NCI-H2107 treated with DMSO at 0.1 percent for 48 hours (cell line): ENCODE results near the gene EHD1.
"Not testable (repeated sequence)": the region's sequence is repeated elsewhere in the genome, so short reads cannot be mapped to it uniquely, and the experiment has no call there.

Experiments
- DNase-seq: peaks from one replicate; lab custom pipeline; 2025; ENCODE audit not compliant: unreplicated experiment; lab: John Stamatoyannopoulos, UW

EHD1 gene

DNA sequence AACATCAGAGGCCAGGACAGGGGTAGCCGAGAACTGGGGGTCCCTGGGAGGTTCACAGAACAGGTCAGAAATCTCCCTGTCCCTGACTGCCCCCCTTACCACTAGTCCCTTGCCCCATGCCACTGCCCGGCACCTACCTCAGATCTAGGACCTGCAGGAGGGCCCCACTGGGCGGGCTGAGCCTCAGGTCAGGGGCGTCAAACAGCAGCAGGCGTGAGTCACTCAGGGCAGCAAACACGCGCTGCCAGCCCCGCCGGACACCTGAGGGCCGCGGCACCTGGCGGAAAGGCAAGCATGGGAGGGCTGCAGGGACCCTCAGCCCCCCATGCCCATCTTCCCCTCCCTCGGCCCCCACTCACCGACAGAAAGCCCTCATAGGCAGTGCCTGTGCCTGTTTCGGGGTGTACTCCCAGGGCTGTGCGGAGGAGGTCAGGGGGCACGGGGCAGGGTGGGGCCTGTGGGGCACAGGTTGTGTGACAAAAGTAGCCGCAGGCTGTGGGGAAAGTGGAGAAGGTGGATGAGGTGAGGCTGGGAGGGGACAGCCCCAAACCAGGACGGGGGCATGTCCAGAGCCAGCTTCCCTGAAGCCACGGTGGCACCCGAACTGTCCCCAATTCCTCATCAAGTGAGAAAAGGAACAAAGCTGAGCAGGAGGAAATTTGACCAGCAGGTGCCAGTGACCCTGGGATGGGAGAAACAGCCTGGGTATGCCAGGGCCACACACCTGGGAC, 45.8 kb downstream of the EHD1 start:
- no peak for DNase-seq

DNA sequence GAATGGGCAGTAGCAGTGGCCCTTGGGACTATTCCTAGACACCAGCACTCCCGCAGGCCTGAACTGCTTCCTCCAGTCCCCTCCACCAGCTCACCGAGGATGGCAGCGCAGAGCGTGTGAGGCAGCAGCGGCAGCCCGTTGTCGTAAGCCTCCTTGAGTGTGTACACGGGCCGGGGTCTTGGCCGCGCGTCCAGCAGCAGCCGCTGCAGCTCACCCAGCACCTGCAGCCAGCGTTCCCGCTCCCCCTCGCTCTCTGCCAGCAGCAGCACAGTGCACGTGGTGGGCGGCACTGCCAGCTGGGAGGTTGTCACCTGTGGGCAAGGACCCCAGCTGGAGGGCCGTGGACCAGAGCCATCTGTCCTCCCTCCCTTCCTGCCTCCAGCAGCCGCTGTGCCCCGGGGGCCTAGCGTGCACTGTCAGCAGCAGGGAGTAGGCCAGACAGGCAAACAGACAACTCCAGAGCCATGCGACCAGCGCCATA, 47.0 kb downstream of the EHD1 start:
- no peak for DNase-seq

DNA sequence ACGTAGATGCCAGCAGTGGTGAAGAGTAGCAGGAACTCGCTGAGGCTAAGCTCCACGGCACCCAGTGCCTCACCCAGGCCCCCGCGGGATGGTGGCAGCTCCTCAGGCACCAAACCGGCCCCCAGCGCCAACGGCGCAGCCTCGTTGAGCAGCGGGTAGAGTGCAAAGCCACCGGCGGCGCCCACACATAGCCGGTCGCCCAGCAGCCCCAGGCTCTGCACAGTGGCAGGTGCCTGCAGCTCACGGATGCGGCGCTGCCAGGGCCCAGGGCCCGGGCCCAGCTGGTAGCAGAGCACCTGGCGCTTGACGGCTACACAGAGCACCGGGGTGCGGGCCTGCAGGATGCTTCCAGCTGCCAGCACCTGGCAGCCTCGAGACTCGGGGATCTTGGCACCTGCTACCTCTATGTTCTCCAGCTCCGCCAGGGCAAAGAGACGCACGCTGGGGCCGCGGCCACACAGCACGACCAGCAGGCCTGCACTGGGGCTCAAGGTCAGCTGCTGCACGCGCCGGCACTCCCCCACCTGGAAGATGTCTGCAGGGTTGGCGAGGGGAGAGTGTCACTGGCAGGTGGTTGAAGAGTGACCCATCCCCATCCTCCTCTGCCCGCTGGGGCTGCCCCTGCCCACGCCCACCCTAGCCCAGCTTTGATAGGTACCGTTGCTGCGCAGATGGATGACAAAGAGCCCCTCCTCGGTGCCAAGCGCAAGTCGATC, 48.7 kb downstream of the EHD1 start:
- no peak for DNase-seq

DNA sequence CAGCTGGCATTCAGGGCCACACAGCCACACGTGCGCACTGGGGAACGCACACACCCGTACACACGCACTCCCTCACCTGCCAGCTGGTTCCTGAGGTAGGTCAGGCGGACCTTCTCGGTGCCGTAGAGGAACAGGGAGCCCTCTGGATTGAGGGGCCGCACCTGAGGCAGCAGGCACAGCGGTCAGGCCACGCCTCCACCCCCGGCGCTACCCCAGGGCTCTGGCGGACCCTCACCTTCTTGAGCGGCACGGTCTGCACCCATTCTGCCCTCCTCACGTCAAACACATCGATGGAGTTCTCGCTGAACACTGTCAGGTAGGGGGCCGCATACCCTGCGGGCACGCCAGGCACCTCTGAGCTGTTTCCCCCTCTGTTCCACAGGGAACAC, 51.0 kb downstream of the EHD1 start:
- no peak for DNase-seq

DNA sequence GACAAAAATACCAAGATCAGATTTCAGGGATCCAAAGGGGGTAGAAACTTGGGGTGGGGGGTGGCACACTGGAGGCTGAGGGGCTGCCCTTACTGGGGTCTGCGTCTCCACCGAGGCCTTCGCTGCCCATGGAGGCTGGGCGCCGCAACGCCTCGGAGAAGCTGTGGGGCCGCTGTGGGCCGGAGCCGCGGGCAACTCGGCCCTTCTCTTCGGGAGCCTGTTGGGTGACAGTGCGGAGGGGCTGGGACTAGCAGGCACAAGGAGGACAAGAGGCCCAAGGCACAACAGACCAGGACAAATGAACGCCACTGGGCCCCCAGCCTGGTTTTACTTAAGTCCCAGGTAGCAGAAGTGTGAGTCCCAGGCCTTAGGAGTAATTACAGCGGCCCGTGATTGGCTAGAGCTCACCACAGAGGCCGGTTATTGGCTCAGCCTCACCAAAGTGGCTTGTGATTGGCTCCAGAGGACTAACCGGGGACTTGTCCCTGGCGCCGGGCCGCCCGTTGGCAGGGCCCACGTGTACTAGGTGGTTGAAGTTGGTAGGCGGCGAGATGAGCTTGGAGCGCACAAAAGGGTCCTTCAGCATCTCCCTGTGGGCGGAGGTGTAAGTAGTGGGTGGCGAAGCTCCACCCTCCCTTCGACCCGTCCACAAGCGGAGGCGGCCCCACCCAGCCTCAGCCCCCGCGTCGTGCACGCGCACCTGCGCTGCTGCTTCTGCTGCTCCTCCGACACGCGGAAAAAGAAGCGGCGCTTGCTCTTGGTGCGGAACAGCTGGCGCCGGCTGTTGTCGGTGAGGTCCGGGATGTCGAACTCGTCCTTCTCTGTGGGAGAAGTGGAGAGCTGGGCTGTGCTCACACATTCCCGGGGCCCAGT, 51.6 kb downstream of the EHD1 start:
- no peak for DNase-seq

DNA sequence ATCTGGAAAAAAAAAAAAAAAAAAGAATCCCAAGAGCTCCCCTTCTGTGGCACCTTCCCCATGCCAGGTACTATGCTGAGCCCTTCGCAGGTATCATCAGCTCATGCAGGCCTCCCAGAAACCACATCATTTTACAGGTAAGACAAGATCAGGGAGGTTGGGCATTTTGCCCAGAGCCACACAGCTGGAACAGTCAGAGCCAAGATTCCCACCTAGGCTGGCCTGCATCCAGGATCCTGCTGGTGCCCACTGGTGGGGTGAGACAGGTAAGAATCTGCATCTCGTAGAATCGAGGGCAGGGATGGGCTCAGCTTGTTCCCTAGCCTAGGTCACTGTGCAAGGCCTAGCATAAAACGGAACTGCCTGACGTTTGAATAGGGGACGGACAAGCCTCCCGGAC, 52.4 kb downstream of the EHD1 start:
- DNase-seq: no peak

DNA sequence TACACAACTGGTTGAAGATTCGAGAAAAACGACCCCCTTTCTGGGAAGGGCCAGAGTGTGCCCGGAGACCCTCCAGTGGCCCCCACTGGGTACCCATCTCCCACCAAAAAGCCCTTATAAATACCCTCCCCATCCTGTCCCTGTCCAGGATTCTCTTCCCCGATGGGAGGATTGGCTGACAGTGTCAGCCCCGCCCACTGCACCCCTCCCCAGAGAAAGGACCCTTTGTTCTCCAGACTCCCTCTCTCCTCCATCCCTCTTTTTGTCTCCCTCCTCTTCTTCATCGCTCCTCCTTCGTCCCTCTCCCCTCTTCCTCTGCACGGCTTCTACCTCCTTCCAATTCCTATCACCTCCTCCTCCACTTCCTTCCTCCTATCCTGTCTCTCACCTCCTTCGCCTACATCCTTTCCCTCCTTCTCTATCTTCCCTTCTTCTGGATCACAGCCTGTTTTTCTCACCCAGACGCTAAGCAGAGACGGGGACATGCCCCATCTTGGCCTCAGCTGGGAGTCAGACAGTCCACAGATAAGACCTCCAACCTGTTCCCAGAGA, 54.8 kb downstream of the EHD1 start:
- DNase-seq: no peak

DNA sequence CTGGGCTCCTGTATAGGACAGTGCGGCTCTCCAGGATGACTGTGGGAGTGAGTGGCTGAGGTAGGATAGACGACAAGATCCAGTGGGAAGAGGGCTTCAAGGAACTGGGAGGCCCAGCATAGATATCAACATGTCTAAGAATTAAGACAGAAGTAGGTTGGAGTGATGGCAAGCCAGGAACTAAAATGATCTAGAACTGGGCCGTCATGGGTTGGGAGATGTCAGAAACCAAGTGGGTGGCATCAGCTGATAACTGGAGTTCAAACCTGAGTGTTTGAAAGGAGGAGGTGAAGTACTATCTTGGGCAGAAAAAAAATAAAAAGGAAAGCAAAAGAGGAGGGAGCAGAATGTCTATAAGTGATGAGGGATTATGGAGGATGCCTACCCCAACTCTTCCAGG, 60.9 kb downstream of the EHD1 start:
- no peak for DNase-seq

DNA sequence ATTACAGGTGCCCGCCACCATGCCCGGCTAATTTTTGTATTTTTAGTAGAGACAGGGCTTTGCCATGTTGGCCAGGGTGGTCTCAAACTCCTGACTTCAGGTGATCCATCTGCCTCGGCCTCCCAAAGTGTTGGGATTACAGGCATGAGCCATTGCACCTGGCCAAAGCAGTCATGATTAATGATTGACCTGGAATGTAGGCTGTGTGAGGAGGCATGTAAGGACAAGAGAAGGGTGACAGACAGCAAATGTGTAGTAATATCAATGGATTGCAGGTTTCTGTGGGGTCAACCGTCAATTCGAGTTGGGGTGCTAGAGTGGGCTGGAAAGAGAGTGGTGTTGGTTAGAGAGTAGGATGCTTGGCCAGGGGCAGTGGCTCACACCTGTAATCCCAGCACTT, 63.0 kb downstream of the EHD1 start:
- DNase-seq: not testable (repeated sequence)

DNA sequence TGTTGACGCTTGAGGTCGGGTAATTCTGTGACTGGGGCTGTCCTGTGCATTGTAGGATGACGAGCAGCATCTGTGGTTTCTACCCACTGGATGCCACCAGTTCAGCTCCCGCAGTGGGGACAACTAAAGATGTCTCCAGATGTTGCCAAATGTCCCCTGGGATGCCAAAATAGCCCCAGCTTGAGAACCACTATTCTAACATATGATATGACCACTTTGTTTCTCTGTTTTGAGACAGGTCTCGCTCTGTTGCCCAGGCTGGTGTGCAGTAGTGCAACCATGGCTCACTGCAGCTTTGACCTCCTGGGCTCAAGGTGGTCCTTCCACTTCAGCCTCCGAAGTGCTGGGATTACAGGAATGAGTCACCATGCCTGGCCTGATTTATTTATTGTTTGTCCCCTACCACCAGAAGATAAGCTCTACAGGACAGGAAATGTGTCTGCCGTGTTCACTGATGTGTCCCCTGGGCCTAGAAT, 63.7 kb downstream of the EHD1 start:
- DNase-seq: no peak

DNA sequence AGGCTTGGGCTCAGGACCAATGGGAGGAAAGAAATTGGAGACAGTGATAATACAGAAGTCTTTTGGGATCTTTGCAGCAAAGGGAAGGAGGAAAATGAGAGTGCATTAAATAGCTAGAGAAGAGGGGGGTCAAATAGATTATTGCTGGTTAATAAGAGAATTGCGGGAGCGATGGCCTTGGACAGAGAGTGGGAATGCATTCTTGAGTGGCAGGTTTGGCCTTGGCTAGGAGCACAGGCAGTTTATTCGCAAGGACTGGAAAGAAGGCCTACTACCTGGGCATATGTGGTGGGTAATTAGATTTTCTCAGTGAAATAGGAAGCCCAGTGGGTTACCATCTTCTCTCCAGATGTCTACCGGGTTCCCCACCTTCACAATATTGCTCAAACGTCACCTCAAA, 64.6 kb downstream of the EHD1 start:
- no peak for DNase-seq

DNA sequence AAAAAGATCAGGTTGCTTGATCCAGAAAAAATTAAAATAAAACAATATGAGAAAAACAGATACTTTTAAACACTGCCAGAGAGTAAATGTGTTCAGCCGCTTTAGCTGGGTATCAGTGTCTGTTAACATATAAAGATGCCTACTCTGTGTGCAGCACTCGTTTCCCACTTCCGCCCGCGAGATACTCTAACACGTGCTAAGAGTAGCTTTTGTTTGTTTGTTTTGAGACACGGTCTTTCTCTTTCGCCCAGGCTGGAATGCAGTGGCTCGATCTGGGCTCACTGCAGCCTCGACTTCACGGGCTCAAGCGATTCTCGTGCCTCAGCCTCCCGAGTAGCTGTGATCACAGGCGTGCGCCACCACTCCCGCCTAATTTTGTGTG, 67.5 kb downstream of the EHD1 start:
- DNase-seq: peak; percentile 54

DNA sequence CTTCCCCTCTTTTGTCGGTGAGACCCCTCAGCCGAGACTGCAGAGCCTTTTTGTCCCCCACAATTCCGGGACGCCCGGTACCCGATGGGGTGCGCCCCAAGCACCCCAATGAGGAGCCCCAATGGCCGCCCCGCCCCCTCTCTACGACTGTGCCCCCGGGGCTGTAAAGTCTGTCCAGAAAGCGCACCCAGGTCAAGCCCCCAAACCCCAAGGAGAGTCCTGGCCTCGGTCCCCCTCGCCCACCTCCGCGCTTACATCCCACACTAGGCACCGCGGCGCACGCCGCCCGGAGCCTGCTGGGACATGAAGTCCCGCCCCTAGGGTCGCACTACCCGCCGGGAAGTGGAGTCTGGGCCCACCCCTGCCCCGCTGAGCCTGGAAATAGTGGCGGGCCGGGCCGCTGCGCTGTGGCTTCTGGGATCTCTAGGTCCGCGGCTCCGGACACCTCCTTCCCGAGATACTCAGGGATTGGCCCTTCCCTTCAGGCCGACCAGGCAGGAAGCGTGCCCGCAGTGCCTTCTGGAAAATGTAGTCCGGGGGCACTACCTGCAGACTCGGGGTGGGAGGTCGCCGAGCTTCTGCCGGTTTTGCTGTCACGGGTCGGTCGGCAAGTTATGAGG, 68.0 kb downstream of the EHD1 start, which contains the start of gene MEN1:
Gene MEN1, minus strand, starts transcription at position 281 of the 620 bp plus-strand sequence. CDS start 442 bp downstream, outside the sequence.
- DNase-seq: peak; percentile 90

DNA sequence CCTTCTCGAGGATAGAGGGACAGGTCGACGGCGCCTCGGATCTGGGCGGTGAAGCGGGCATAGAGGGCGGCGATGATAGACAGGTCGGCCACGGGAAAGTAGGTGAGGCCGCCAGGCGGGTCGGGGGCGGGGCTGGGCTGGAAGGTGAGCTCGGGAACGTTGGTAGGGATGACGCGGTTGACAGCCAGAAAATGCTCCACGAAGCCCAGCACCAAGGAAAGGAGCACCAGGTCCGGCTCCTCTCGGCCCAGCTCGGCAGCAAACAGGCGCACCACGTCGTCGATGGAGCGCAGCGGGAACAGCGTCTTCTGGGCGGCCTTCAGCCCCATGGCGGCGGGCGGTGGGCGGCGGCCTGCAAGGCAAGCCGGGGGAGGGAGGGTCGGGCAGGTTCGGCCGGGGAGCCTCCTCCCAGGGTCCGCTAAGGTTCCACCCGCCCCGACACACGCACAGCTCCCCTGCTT, 68.6 kb downstream of the EHD1 start:
- DNase-seq: peak; percentile 5

DNA sequence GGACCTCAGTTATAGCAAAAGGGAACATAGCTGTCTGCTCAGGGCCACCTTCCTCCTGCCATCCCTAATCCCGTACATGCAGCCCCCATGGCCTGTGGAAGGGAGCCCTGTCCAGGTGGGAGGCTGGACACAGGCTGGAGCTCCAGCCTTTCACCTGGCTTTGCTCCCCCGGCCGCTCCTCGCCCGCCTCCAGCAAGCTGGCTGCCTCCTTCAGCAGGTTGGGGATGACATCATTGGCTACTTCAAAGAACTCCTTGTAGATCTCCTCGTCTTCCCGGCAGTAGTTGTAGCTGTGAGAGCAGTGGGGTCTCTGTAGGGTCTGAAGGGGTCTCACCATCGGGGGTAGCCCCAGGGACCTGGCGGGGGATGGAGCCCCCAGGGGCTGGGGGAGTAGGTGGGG, 72.9 kb downstream of the EHD1 start:
- DNase-seq: no peak

DNA sequence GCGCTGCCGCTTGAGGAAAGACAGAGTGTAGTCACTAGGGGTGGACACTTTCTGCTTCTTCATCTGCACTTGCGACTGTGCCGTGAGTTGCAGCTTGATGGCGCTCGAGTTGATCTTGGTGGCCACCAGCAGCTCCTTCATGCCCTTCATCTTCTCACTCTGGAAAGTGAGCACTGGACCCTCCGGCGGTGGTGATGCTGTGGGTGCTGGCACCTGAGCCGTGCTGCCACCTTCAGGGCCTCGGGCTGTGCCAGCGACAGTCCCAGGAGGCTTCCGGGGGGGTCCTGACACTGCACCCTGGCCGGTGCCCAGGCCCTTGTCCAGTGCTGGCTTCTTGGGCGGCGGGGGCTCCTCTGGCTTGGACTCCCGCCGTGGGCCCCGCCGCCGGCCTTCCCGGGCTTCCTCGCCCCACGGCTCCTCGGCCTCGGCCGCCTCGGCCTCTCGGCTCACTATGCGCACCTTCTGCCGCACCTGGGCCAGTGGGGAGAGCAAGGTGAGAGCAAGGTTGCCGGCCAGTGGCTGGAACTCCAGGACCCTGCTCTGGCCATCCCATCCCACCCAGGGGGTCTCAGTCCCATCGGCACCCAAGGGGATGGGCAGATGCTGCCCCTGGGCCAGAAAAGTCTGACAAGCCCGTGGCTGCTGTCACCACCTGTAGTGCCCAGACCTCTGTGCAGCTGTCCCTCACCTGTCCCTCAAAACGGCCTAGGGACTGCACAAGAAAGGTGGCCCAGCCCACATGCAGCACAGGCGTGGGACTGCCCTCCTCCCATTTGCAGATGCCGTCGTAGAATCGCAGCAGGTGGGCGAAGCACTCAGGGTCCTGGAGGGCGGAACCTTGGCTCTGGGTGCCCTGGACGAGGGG, 73.8 kb downstream of the EHD1 start:
- no peak for DNase-seq

DNA sequence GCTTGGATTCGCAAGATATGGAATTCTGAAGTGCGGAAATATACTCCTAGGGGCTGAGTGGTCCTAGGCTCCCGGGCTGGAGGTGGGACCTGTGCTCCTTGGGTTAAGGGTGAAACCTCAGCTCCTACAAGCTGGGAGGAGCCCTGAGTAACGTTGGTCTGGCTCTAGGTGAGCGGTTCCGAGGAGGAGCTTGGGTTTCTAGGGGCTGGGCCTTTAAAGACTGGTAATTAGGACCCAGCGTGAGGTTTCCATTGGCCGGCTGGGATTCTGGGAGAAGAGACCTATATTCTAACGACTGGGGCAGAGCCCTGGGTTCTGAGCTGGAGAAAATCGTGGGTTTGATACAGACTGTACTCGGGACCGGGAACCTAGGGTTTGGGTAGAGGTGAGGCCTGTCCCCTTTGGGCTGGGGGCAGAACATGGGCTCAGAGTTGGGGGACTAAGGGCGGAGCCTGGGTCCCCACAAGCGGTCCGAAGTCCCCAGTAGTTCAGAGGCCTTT, 74.5 kb downstream of the EHD1 start:
- DNase-seq: no peak

DNA sequence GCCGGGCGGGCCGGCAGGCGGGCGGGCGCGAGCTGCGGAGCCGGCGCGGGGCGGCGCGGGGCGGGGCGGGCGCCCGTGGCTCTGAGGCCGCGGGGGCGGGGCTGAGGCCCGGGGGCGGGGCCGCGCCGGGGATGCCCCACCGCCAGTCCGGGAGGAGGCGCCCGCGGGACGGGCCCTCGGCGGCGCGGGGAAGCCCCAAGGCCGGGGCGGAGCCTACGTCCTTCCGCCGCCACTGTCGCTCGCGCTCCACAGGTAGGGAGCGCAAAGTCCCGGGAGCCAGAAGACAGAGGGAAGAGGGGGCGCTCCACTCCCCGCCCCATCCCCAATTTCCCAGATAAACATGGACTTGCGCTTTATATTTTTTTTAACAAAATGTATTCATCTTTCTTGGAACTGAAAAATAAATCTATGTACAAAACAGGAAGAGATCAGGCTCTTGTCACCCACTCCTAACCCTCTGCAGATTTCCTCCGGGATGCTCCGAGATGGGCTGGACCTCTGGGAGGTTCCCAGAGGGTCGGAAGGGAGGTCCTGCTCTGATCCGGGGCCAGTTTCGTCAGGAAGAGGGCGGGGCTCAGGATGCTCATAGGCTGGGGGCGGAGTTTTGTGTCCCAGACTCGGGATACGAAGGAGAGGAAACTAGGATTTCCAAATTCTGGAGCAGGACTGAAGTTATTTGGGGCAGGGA, 75.1 kb downstream of the EHD1 start, which contains the start of gene MAP4K2:
Gene MAP4K2, minus strand, starts transcription at position 57 of the 688 bp plus-strand sequence. CDS start 65 bp downstream, outside the sequence.
- peak; percentile 41 for DNase-seq
